NCI-H526 treated with DMSO at 0.1 percent for 48 hours (cell line): ENCODE results near the gene MESP1.
A peak's percentile ranks its signal among the peaks of the same experiment; 100 is the strongest.

Experiments
- DNase-seq: peaks from one replicate; lab custom pipeline; 2025; lab: John Stamatoyannopoulos, UW

Gene MESP1

GRCh38 chr15:89781055-89781454, 30.0 kb upstream of the MESP1 start:
- DNase-seq: no peak

- DNase-seq: no peak
These were observed 29.6 kb upstream of the MESP1 start for GRCh38 chr15:89780601-89781000.

GRCh38 chr15:89778861-89779260, 27.8 kb upstream of the MESP1 start:
- no peak for DNase-seq

GRCh38 chr15:89777782-89778380, 26.8 kb upstream of the MESP1 start:
- DNase-seq: no peak

- no peak for DNase-seq
These were observed 26.2 kb upstream of the MESP1 start for GRCh38 chr15:89777073-89777751.

GRCh38 chr15:89776274-89777072, 25.4 kb upstream of the MESP1 start, which contains the start of gene MESP2:
Gene MESP2, plus strand, starts transcription at chr15:89776332. Its CDS starts 26 bp downstream, at chr15:89776358.
- peak; percentile 31 for DNase-seq

- no peak for DNase-seq
These were observed 24.8 kb upstream of the MESP1 start for GRCh38 chr15:89775815-89776214.

GRCh38 chr15:89774492-89774891, 23.4 kb upstream of the MESP1 start:
- no peak for DNase-seq

- no peak for DNase-seq
These were observed 22.0 kb upstream of the MESP1 start for GRCh38 chr15:89772932-89773583.

- no peak for DNase-seq
These were observed 19.0 kb upstream of the MESP1 start for GRCh38 chr15:89770041-89770440.

GRCh38 chr15:89769366-89769765, 18.3 kb upstream of the MESP1 start:
- DNase-seq: no peak

- no peak for DNase-seq
These were observed 17.0 kb upstream of the MESP1 start for GRCh38 chr15:89768071-89768500.

GRCh38 chr15:89767411-89767915, 16.4 kb upstream of the MESP1 start:
- DNase-seq: no peak

- no peak for DNase-seq
These were observed 15.6 kb upstream of the MESP1 start for GRCh38 chr15:89766357-89767311.

GRCh38 chr15:89765694-89766093, 14.6 kb upstream of the MESP1 start:
- DNase-seq: no peak

GRCh38 chr15:89761929-89762328, 10.9 kb upstream of the MESP1 start:
- DNase-seq: no peak

GRCh38 chr15:89761009-89761831, 10.2 kb upstream of the MESP1 start:
- no peak for DNase-seq

- DNase-seq: peak; percentile 24
These were observed 9.4 kb upstream of the MESP1 start for GRCh38 chr15:89760303-89761008.

GRCh38 chr15:89759835-89760234, 8.8 kb upstream of the MESP1 start:
- no peak for DNase-seq

GRCh38 chr15:89758981-89759380, 7.9 kb upstream of the MESP1 start:
- no peak for DNase-seq
